Measurements from ENCODE around the gene OR52W1.
"Not testable (repeated sequence)": the region's sequence is repeated elsewhere in the genome, so short reads cannot be mapped to it uniquely, and the experiment has no call there.

The OR52W1 gene

GRCh38 chr11:6217722-6218121, 18.7 kb downstream of the OR52W1 start:
- DNase-seq (ENCODE audit: low spot score) = no peak

GRCh38 chr11:6219359-6219758, 20.3 kb downstream of the OR52W1 start:
- no peak for DNase-seq (ENCODE audit: low spot score)

GRCh38 chr11:6223854-6224253, 24.8 kb downstream of the OR52W1 start:
- DNase-seq (ENCODE audit: low spot score) = no peak

- DNase-seq (ENCODE audit: low spot score) = no peak
These were observed 25.4 kb downstream of the OR52W1 start for GRCh38 chr11:6224421-6224820.

GRCh38 chr11:6225024-6225423, 26.0 kb downstream of the OR52W1 start:
- DNase-seq (ENCODE audit: low spot score) = no peak

GRCh38 chr11:6225896-6226295, 26.9 kb downstream of the OR52W1 start:
- DNase-seq (ENCODE audit: low spot score) = no peak

GRCh38 chr11:6228520-6228919, 29.5 kb downstream of the OR52W1 start:
- no peak for DNase-seq (ENCODE audit: low spot score)

- DNase-seq (ENCODE audit: low spot score) = peak; percentile 61
These were observed 30.9 kb downstream of the OR52W1 start for GRCh38 chr11:6229911-6230310.

- DNase-seq (ENCODE audit: low spot score) = no peak
These were observed 33.9 kb downstream of the OR52W1 start for GRCh38 chr11:6232899-6233298.

GRCh38 chr11:6233984-6234386, 35.0 kb downstream of the OR52W1 start:
- no peak for DNase-seq (ENCODE audit: low spot score)

- peak; percentile 100 for DNase-seq (ENCODE audit: low spot score)
These were observed 35.5 kb downstream of the OR52W1 start, which contains the start of gene FHIP1B for GRCh38 chr11:6234387-6235107. Gene FHIP1B, minus strand, starts transcription at chr11:6234636. Its CDS starts 10,120 bp downstream, at chr11:6224516.

GRCh38 chr11:6237266-6237665, 38.2 kb downstream of the OR52W1 start:
- DNase-seq (ENCODE audit: low spot score) = no peak

- no peak for DNase-seq (ENCODE audit: low spot score)
These were observed 38.8 kb downstream of the OR52W1 start for GRCh38 chr11:6237761-6238302.

GRCh38 chr11:6238902-6239301, 39.9 kb downstream of the OR52W1 start, which contains the start of gene CNGA4:
Gene CNGA4, plus strand, starts transcription at chr11:6239089. Its CDS starts 118 bp downstream, at chr11:6239207.
- DNase-seq (ENCODE audit: low spot score) = no peak

GRCh38 chr11:6240139-6240538, 41.1 kb downstream of the OR52W1 start:
- no peak for DNase-seq (ENCODE audit: low spot score)

- no peak for DNase-seq (ENCODE audit: low spot score)
These were observed 41.8 kb downstream of the OR52W1 start for GRCh38 chr11:6240781-6241180.

- DNase-seq (ENCODE audit: low spot score) = no peak
These were observed 42.3 kb downstream of the OR52W1 start for GRCh38 chr11:6241316-6241715.

- no peak for DNase-seq (ENCODE audit: low spot score)
These were observed 46.5 kb downstream of the OR52W1 start for GRCh38 chr11:6245536-6245935.

- no peak for DNase-seq (ENCODE audit: low spot score)
These were observed 49.2 kb downstream of the OR52W1 start for GRCh38 chr11:6248248-6248647.

- not testable (repeated sequence) for DNase-seq (ENCODE audit: low spot score)
These were observed 49.9 kb downstream of the OR52W1 start for GRCh38 chr11:6248897-6249296.

All from SW480 (cell line).